GM13976 (cell line): ENCODE measurements around the gene TECPR2.

Source experiments
- DNase-seq: peaks from one replicate; pipeline ENCODE4 v3.0.0; 2012; ENCODE audit warnings: low spot score
- CTCF ChIP-seq: IDR thresholded peaks from 2 replicates; pipeline ENCODE4 v1.5.1; 2012; ENCODE audit warnings: borderline replicate concordance, mild to moderate bottlenecking; ENCODE audit not compliant: insufficient read depth; ENCODE audit errors: extremely low read depth, missing control alignments, control extremely low read depth
- in situ Hi-C: fragments of 300-500 bp; cut with MboI; formaldehyde crosslinking; loops from one replicate; pipeline ENCODE4 v1.12.0; 2022; ENCODE audit warnings: low sequenced_read_pairs, mixed read lengths, inconsistent platforms; ENCODE audit not compliant: unreplicated experiment

Gene TECPR2

GRCh38 chr14:102418169-102418852 lies 55.6 kb downstream of the TECPR2 start:
- no peak for TF ChIP-seq CTCF
- in situ Hi-C loops: no loop called here
- no peak for DNase-seq

- DNase-seq: no peak
- in situ Hi-C loops: no loop called here
- TF ChIP-seq CTCF: no peak
These were observed 56.1 kb downstream of the TECPR2 start for GRCh38 chr14:102418853-102419240.

DNA sequence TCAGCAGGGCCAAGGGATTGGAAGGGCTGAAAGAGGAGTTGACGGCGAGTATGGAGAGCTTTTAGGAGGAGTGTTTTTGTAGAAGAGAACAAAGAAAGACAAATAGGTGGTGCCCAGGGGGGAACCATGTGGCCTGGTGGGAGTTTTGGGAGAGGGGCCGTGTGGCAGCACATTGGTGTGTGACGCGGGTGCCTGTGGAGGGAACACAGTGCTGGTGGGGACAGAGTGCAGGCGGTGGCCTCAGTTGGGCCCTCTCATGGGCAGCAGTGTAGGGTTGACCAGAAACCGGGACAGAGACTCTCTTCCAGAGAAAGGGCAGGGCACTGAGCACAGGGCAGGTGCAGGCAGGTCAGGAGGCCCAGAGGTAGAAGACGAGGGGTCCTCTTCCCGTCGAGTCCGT lies 56.5 kb downstream of the TECPR2 start:
- TF ChIP-seq CTCF: no peak
- in situ Hi-C loops: no loop called here
- DNase-seq: no peak

GRCh38 chr14:102419716-102420115 lies 57.0 kb downstream of the TECPR2 start:
- in situ Hi-C loops: no loop called here
- TF ChIP-seq CTCF: no peak
- DNase-seq: no peak

DNA sequence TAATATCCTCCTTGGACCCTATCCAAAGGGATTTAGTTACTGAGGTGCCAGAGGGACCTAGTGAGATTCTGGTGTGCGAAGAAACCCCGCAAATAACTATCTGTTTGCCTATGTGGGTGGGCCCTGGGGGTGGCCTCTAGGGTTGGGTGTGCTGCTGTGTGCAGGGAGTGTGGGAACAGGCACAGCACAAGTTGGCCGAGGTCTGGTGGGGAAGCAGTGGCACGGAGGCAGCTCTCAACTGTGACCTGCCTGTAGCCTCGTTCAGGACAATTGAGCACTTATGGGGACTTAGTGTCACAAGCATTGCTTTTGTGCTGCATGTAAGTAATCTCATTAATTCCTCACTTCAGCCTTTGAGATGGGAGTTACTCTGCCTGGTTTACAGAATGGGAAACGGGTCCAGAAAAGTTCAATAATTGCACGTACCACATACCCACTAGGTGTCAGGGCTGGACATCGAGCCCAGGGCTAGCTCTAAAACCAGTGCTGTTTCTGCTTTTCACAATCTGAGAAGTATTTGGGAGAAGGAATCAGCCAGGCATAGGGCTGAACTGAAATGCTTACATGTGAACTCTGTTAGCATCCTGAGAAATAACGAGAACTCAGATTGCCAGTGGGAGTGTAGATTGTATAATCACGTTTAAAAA lies 58.8 kb downstream of the TECPR2 start:
- DNase-seq: no peak
- no peak for TF ChIP-seq CTCF
- in situ Hi-C loops: no loop called here

GRCh38 chr14:102424520-102424919 lies 61.8 kb downstream of the TECPR2 start:
- no peak for DNase-seq
- TF ChIP-seq CTCF: no peak

More at GRCh38 chr14:102424520-102424919, 61.8 kb downstream of the TECPR2 start:
- in situ Hi-C loops: no loop called here
